ENCODE data around the gene NOL6. TPM values are rescaled to one million over a fixed set of nuclear protein-coding genes. Genes with fewer than 3 reads are reported as not detected.

Gene NOL6
- polyA plus RNA-seq, 2 of the 4 experiments (the other 2 are of a cell fraction): 49.5 to 52.0 TPM

- WGBS (ENCODE audit: missing lambda C conversion rate): 6% methylated on average over 18 of the region's 18 CpGs
- Histone ChIP-seq H3K9me3 (no peaks in the 10 kb centered on the region), H3K27ac (peak overlapping the region; percentile 75 to 88), H3K4me1 (peaks cover 14% of the 10 kb centered on the region), H3K4me3 (peak overlapping the region; percentile 88), H3K4me2 (peak overlapping the region; percentile 89)
- ChIA-PET POLR2A (interaction anchor here (0.6 to 1.8 kb wide), 9 partner anchors 14 to 343 kb away, joined by 3 to 12 read pairs (median 5); partner anchors contain the start of genes ANKRD18B and NFX1), CTCF (interaction anchor here (0.6 to 40.3 kb wide), 14 partner anchors 7 to 244 kb away, joined by 3 to 834 read pairs (median 4); partner anchors contain the start of genes ANKRD18B, AQP3 and AQP7)
- ATAC-seq: peak; percentile 7 to 24; a peak in 3 of 6 replicates
- TF ChIP-seq POLR2A (IDR thresholded peaks at IDR 0.05; ENCODE audit: low read length): no peak
- no peak for TF ChIP-seq NPAS2 (CRISPR knock-in tag; IDR thresholded peaks at IDR 0.05; ENCODE audit: borderline replicate concordance)
- TF ChIP-seq HMGXB4 (CRISPR knock-in tag; IDR thresholded peaks at IDR 0.05; ENCODE audit: borderline replicate concordance): no peak
- DNase-seq (ENCODE audit: low read depth in 1 of 2, low spot score in 1 of 2): no peak
- FAIRE-seq: no peak
Observed at GRCh38 chr9:33472881-33473615, 676 bp downstream of the NOL6 start.

DNA sequence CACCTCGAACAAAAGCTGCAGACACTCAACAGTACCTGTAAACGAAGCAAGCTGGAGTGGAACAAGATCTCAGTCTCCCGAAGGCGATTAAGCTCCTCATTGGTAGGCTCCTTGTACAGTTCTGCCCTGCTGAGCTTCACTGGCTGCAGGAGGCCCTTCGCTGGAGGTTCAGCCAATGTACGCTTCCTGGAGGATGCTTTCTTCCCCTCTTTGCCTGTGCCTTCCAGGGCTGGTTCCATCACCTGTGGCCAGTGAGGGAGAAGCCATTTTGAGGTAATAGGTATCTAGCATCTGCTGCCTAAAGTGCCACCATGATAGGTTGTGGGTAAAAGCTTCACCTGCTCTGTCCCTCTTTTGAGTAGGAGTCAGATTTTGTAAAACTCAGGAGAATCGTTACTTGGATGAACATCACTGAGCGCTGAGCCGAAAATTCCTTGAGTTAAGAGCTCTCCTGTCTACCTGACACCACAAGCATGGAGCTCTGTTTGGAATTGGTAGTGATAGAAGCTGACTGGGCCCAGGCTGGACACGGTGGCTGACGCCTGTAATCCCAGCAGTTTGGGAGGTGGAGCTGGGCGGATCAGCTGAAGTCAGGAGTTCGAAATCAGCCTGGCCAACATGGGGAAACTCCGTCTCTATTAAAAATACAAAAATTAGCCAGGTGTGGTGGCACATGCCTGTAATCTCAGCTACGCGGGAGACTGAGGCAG, 1.4 kb downstream of the NOL6 start:
- ATAC-seq: no peak
- no peak for DNase-seq (ENCODE audit: low read depth in 1 of 2, low spot score in 1 of 2)
- Histone ChIP-seq H3K9me3 (no peaks in the 10 kb centered on the region), H3K4me2 (peak overlapping the region; percentile 89), H3K27ac (peak overlapping the region; percentile 75 to 88; a peak in 5 of 6 replicates), H3K4me3 (peak overlapping the region; percentile 88), H3K4me1 (peaks cover 14% of the 10 kb centered on the region)
- TF ChIP-seq KDM5A (IDR thresholded peaks at IDR 0.05) (no peak), JUNB (IDR thresholded peaks at IDR 0.05) (no peak), RCOR1 (IDR thresholded peaks at IDR 0.05; ENCODE audit: low read depth, low read length) (no peak), EHF (CRISPR knock-in tag; IDR thresholded peaks at IDR 0.05) (no peak), SREBF2 (IDR thresholded peaks at IDR 0.05) (no peak), RFX5 (IDR thresholded peaks at IDR 0.05) (no peak), HEYL (CRISPR knock-in tag; IDR thresholded peaks at IDR 0.05) (no peak), MAFK (IDR thresholded peaks at IDR 0.05; ENCODE audit: partially characterized antibody) (no peak), BHLHE40 (IDR thresholded peaks at IDR 0.05; ENCODE audit: low read depth, low read length) (no peak)
- CTCF ChIA-PET: interaction anchor here (0.6 to 40.3 kb wide), 11 partner anchors 8 to 238 kb away, joined by 3 to 834 read pairs (median 12); partner anchors contain the start of genes ANKRD18B, AQP3 and AQP7
- POLR2A ChIA-PET: interaction anchor here (0.6 to 1.7 kb wide), 2 partner anchors 69 to 344 kb away, joined by 3 to 5 read pairs; no protein-coding TSS in a partner anchor
- 82% methylated on average over 16 of the region's 16 CpGs for WGBS (ENCODE audit: missing lambda C conversion rate)
- no peak for FAIRE-seq

DNA sequence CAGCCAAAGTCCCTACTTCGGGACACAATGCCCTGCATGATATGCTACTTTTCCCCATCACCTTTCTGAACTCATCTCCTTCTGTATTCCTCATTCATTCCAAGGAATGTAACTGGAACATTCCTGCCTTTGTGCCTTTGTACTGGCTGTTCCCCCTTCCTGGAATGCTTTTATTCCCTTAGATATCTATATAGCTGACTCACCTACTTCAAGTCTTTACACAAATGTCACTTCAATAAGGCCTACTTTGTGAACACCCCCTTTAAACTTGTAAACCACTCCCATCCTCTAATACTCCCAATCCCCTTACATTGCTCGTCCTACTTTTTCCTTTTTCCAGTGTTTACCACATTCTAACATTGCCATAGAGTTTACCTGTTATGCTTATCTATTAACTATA, 2.4 kb downstream of the NOL6 start:
- 80% methylated on average over 2 of the region's 2 CpGs for WGBS (ENCODE audit: missing lambda C conversion rate)
- no peaks in the 10 kb centered on the region for H3K9me3 ChIP-seq
- no peak overlapping the region for H3K27ac ChIP-seq
- FAIRE-seq: no peak
- ChIA-PET POLR2A (no interaction called here), CTCF (interaction anchor here (0.9 to 40.3 kb wide), 4 partner anchors 22 to 184 kb away, joined by 3 to 834 read pairs (median 223); partner anchors contain the start of genes AQP3 and AQP7)
- DNase-seq (ENCODE audit: low read depth in 1 of 2, low spot score in 1 of 2): no peak
- no peak overlapping the region for H3K4me3 ChIP-seq
- peaks cover 14% of the 10 kb centered on the region for H3K4me1 ChIP-seq
- no peak for ATAC-seq
- H3K4me2 ChIP-seq: peak overlapping the region; percentile 89; the same call in 1 of the 3 replicates
- TF ChIP-seq FOSL2 (IDR thresholded peaks at IDR 0.05) (no peak), FOSL2 (CRISPR knock-in tag; IDR thresholded peaks at IDR 0.05) (no peak), RAD21 (conservative IDR thresholded peaks at IDR 0.05 in 1 of 2, IDR thresholded peaks at IDR 0.05 in 1 of 2) (no peak), RARB (CRISPR knock-in tag; IDR thresholded peaks at IDR 0.05) (no peak)

DNA sequence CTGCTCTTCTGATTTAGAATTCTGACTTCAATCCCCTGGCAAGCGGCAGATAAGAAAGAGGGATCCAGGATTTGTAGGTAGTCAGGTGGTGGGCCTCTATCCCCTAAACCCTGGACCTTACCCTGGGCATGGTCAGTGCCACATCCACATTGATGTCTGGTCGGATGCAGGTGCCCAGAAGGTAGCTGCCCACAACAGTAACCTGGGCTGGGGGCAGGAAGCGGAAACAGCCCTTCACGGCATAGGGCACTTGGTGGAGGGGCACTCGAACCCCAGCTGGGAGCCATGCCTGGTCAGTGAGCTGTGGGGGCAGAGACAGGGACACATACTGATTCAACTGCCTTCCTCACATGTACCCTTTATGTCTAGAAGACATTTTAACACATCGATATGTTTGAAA, 3.8 kb downstream of the NOL6 start:
- ATAC-seq (no peak), DNase-seq (ENCODE audit: low read depth in 1 of 2, low spot score in 1 of 2) (no peak), FAIRE-seq (no peak)
- H3K27ac ChIP-seq: no peak overlapping the region
- H3K4me3 ChIP-seq: no peak overlapping the region
- ChIA-PET CTCF (interaction anchor here (0.6 to 41.9 kb wide), 8 partner anchors 4 to 154 kb away, joined by 3 to 834 read pairs (median 76); partner anchors contain the start of genes AQP3, AQP7 and NOL6), POLR2A (no interaction called here)
- H3K4me2 ChIP-seq: no peak overlapping the region
- 98% methylated on average over 5 of the region's 6 CpGs for WGBS (ENCODE audit: missing lambda C conversion rate)
- no peaks in the 10 kb centered on the region for H3K9me3 ChIP-seq
- peaks cover 14% of the 10 kb centered on the region for H3K4me1 ChIP-seq
- TF ChIP-seq HOXA7 (CRISPR knock-in tag; IDR thresholded peaks at IDR 0.05): no peak
- no peak for TF ChIP-seq POLR2A (IDR thresholded peaks at IDR 0.05; ENCODE audit: low read length)
- TF ChIP-seq MAZ (IDR thresholded peaks at IDR 0.05; ENCODE audit: borderline replicate concordance, low read depth, low read length): no peak
- no peak for TF ChIP-seq TFCP2L1 (CRISPR knock-in tag; IDR thresholded peaks at IDR 0.05)
- TF ChIP-seq, protein P1, sequence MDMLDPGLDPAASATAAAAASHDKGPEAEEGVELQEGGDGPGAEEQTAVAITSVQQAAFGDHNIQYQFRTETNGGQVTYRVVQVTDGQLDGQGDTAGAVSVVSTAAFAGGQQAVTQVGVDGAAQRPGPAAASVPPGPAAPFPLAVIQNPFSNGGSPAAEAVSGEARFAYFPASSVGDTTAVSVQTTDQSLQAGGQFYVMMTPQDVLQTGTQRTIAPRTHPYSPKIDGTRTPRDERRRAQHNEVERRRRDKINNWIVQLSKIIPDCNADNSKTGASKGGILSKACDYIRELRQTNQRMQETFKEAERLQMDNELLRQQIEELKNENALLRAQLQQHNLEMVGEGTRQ (IDR thresholded peaks at IDR 0.05): no peak
- no peak for TF ChIP-seq ZNF302 (CRISPR knock-in tag; IDR thresholded peaks at IDR 0.05)
- no peak for TF ChIP-seq GATA3 (IDR thresholded peaks at IDR 0.05; ENCODE audit: borderline replicate concordance)
- TF ChIP-seq CBX2 (IDR thresholded peaks at IDR 0.05; ENCODE audit: borderline replicate concordance, low read depth): no peak
- TF ChIP-seq MAX (IDR thresholded peaks at IDR 0.05): no peak
- no peak for TF ChIP-seq JUN (IDR thresholded peaks at IDR 0.05)
- no peak for TF ChIP-seq HES2 (IDR thresholded peaks at IDR 0.05)
- no peak for TF ChIP-seq CBX8 (IDR thresholded peaks at IDR 0.05)
- TF ChIP-seq CEBPB (IDR thresholded peaks at IDR 0.05): no peak
- no peak for TF ChIP-seq RNF2 (IDR thresholded peaks at IDR 0.05; ENCODE audit: borderline replicate concordance, low read depth)
